Loucy (cell line): ENCODE data around the gene NTN1.

Experiments
- H2AFZ ChIP-seq: fragments of 200-600 bp; sonication (generic); 2 replicates; pipeline ENCODE4 v1.6.0; 2016; ENCODE audit warnings: antibody characterized with exemption, mild to moderate bottlenecking, low read length, moderate library complexity
- H3F3A ChIP-seq: fragments of 200-600 bp; 2 replicates; pipeline ENCODE4 v1.6.0; 2016; ENCODE audit warnings: antibody characterized with exemption, low read depth, mild to moderate bottlenecking
- H3K27me3 ChIP-seq: fragments of 200-600 bp; sonication (generic); 2 replicates; pipeline ENCODE4 v1.6.1; 2014; ENCODE audit warnings: low read length, mild to moderate bottlenecking; ENCODE audit not compliant: insufficient read depth, poor library complexity, severe bottlenecking
- H3K36me3 ChIP-seq: fragments of 200-600 bp; sonication (generic); 2 replicates; pipeline ENCODE4 v1.6.1; 2016; ENCODE audit warnings: low read length; ENCODE audit not compliant: insufficient read depth
- H3K4me1 ChIP-seq: fragments of 200-600 bp; sonication (generic); 2 replicates; pipeline ENCODE4 v1.5.1; 2014; ENCODE audit warnings: low read length, mild to moderate bottlenecking; ENCODE audit not compliant: insufficient read depth, poor library complexity, severe bottlenecking
- H3K4me2 ChIP-seq: fragments of 200-600 bp; sonication (generic); 2 replicates; pipeline ENCODE4 v1.6.0; 2014; ENCODE audit warnings: antibody characterized with exemption, low read length, low read depth, mild to moderate bottlenecking; ENCODE audit not compliant: poor library complexity, severe bottlenecking
- H3K4me3 ChIP-seq: fragments of 200-600 bp; sonication (generic); 2 replicates; pipeline ENCODE4 v1.5.1; 2014; ENCODE audit warnings: low read length, mild to moderate bottlenecking, mixed read lengths; ENCODE audit not compliant: poor library complexity, severe bottlenecking
- H3K79me2 ChIP-seq: fragments of 200-600 bp; sonication (generic); 2 replicates; pipeline ENCODE4 v1.6.1; 2014; ENCODE audit warnings: low read length; ENCODE audit not compliant: insufficient read depth
- H3K9ac ChIP-seq: fragments of 200-600 bp; sonication (generic); 2 replicates; pipeline ENCODE4 v1.6.0; 2014; ENCODE audit warnings: mild to moderate bottlenecking, low read depth, low read length, moderate library complexity; ENCODE audit not compliant: poor library complexity, severe bottlenecking
- H3K9me2 ChIP-seq: fragments of 200-600 bp; sonication (generic); replicated peaks from 2 replicates; pipeline ENCODE4 v1.6.1; 2016; ENCODE audit warnings: low read depth, low read length, mixed read lengths
- H3K9me3 ChIP-seq: fragments of 200-600 bp; sonication (generic); 2 replicates; pipeline ENCODE4 v1.6.1; 2014; ENCODE audit warnings: mild to moderate bottlenecking, antibody characterized with exemption, low read length, low read depth; ENCODE audit not compliant: insufficient read depth
- H4K20me1 ChIP-seq: fragments of 200-600 bp; sonication (generic); 2 replicates; pipeline ENCODE4 v1.6.0; 2014; ENCODE audit warnings: antibody characterized with exemption, low read length, mild to moderate bottlenecking; ENCODE audit not compliant: insufficient read depth, poor library complexity, severe bottlenecking
- EZH2phosphoT487 ChIP-seq: fragments of 200-600 bp; IDR thresholded peaks from 2 replicates; pipeline ENCODE4 v1.6.1; 2018; ENCODE audit warnings: antibody characterized with exemption, mild to moderate bottlenecking, moderate library complexity, borderline replicate concordance
- TF ChIP-seq, protein P1 (sequence below): fragments of 200-600 bp; sonication (generic); conservative IDR thresholded peaks from 2 replicates; pipeline ENCODE4 v1.5.1; 2014; ENCODE audit warnings: mild to moderate bottlenecking, antibody characterized with exemption, low read length

NTN1 gene

DNA sequence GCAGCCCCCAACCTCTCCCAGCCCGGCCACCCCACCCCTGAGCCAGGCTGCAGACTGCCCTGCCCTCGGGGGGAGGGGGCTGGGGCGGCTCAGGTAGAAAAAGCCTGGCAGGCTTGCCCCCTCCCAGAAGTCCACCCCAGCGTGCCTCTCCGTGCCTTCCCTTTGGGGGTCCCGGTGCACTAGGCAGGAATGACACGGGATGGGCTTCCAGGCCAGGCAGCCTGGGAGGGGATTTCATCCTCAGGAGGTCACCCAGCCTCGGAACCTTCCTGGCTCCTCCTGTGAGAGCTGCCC lies 185.0 kb downstream of the NTN1 start:
- Histone ChIP-seq H3K27me3 (no peaks in the 10 kb centered on the region), H3K9me3 (no peaks in the 10 kb centered on the region), H3K36me3 (no peaks in the 10 kb centered on the region), H3K4me1 (no peaks in the 10 kb centered on the region), H3K9ac (no peak overlapping the region), H3K4me2 (no peak overlapping the region), H3K9me2 (no peaks in the 10 kb centered on the region), H2AFZ (no peak overlapping the region), H3F3A (no peaks in the 10 kb centered on the region), H3K79me2 (no peaks in the 10 kb centered on the region), H3K4me3 (no peak overlapping the region), H4K20me1 (no peaks in the 10 kb centered on the region)
- TF ChIP-seq, protein P1, sequence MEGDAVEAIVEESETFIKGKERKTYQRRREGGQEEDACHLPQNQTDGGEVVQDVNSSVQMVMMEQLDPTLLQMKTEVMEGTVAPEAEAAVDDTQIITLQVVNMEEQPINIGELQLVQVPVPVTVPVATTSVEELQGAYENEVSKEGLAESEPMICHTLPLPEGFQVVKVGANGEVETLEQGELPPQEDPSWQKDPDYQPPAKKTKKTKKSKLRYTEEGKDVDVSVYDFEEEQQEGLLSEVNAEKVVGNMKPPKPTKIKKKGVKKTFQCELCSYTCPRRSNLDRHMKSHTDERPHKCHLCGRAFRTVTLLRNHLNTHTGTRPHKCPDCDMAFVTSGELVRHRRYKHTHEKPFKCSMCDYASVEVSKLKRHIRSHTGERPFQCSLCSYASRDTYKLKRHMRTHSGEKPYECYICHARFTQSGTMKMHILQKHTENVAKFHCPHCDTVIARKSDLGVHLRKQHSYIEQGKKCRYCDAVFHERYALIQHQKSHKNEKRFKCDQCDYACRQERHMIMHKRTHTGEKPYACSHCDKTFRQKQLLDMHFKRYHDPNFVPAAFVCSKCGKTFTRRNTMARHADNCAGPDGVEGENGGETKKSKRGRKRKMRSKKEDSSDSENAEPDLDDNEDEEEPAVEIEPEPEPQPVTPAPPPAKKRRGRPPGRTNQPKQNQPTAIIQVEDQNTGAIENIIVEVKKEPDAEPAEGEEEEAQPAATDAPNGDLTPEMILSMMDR, result no peak
- no peak for TF ChIP-seq EZH2phosphoT487

- Histone ChIP-seq H4K20me1 (no peaks in the 10 kb centered on the region), H3K36me3 (no peaks in the 10 kb centered on the region), H3K9me2 (no peaks in the 10 kb centered on the region), H2AFZ (no peak overlapping the region), H3F3A (no peaks in the 10 kb centered on the region), H3K4me2 (no peak overlapping the region), H3K9me3 (no peaks in the 10 kb centered on the region), H3K4me3 (no peak overlapping the region), H3K4me1 (no peaks in the 10 kb centered on the region), H3K27me3 (no peaks in the 10 kb centered on the region), H3K9ac (no peak overlapping the region), H3K79me2 (no peaks in the 10 kb centered on the region)
- TF ChIP-seq EZH2phosphoT487, result no peak
- TF ChIP-seq, protein P1, result no peak
These were observed 185.5 kb downstream of the NTN1 start for GRCh38 chr17:9206741-9207332.

DNA sequence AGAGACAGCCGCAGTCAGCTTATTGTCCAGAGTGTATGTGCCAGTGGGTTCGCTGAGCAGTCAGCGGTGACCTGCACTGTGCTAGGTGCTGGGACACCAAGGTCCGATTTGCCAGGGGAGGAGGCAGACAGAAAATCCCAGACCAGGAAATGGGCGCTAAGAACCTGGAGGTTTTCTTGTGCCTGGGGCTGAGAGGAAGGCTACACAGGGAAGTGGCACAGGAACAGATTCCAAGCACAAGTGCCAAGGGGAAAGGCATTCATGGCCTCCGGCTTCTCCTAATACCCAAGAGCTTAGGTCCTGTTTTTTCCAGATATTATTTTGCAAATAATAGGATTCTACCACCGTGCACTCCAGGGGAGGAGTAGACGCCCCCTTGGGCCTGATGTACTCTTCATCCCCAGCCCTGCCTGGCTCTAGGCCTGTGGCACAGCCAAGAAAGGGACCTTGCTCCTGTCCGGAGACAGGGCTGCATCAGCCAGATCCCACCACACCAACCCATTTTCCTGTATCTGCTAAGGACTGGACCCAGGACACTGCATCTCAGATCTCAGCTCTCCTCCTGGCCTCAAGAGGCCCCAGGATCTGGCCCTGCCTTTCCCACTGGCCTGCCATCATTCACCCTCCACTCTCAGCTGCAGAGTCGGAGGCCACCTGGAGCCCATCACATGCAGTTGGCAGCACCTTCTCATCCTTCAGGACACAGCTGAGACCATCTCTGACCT lies 187.2 kb downstream of the NTN1 start:
- Histone ChIP-seq H2AFZ (no peak overlapping the region), H3F3A (no peaks in the 10 kb centered on the region)

More for the DNA sequence above, 187.2 kb downstream of the NTN1 start:
- Histone ChIP-seq H3K4me1 (no peaks in the 10 kb centered on the region), H3K9ac (no peak overlapping the region), H3K4me3 (no peak overlapping the region), H3K9me3 (no peaks in the 10 kb centered on the region), H3K79me2 (no peaks in the 10 kb centered on the region), H3K27me3 (no peaks in the 10 kb centered on the region), H3K4me2 (no peak overlapping the region), H3K36me3 (no peaks in the 10 kb centered on the region), H4K20me1 (no peaks in the 10 kb centered on the region), H3K9me2 (no peaks in the 10 kb centered on the region)
- TF ChIP-seq, protein P1, result no peak
- no peak for TF ChIP-seq EZH2phosphoT487
